Activated CD4-positive, alpha-beta T cell treated with anti-CD3 and anti-CD28 coated beads, Interleukin-2, Interleukin-6, amounts not matched to agents 100 ng/mL and 50 ng/mL, durations not matched to agents 16 hours and 8 hours (primary cell): ENCODE data around the gene KCNE1.
"Not testable (repeated sequence)": the region's sequence is repeated elsewhere in the genome, so short reads cannot be mapped to it uniquely, and the experiment has no call there.

Source experiments
- DNase-seq: peaks from one replicate; pipeline ENCODE4 v3.0.0-alpha.2; 2020

The KCNE1 gene

DNA sequence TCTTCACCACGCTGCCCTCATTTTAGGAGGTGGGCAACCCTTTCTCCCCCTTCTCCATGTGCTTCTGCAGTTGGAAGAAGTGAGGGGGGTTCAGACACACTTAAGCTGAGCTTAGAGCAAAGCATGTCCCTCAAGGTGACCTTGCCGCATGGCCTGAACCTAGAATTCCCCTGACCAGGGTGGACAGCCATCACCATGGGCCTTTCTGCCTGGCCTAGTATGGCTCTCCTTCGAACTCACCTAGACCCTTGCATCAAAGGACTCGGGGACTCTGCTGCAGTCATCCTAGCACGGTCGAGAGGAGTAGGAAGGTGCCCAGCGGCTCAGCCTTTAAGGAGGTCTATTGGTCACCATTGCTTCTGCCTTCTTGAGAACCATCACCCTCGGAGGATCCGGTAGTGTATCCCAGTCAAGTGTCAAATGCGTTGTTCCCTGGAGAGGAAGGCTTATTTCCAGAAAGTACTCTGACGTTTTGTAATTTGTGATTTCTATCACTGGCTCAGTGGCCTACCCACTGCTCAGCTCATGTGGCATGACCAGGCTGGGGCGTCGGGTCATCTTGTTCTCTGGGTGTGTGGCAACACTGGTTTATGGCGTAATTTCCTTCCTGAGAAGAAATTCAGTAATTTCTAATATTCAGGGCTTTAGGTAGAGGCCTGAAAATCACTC lies at the start of gene KCNE1:
Gene KCNE1 (minus strand): TSS at position 424 of the 669 bp plus-strand sequence. CDS start 62,576 bp downstream, outside the sequence.
- DNase-seq: no peak

DNA sequence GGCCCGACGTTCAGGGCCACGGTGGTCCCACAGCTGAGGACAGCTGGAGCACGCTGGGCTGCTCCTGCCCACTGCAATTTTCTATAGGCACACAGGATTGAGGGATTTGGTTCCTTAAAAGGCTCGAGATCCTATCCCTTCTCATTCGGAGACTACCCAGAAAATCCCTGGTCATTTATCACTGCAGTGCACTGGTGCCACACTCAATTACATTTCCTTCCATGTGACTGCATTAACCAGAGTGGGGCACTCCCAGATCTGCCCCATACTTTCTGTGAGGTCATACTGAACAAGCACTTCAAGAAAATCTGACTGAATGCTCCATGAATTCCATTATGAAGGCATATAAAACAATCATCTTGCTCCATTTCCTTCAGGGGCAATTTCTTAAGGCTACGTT lies 49.8 kb upstream of the KCNE1 start:
- no peak for DNase-seq

DNA sequence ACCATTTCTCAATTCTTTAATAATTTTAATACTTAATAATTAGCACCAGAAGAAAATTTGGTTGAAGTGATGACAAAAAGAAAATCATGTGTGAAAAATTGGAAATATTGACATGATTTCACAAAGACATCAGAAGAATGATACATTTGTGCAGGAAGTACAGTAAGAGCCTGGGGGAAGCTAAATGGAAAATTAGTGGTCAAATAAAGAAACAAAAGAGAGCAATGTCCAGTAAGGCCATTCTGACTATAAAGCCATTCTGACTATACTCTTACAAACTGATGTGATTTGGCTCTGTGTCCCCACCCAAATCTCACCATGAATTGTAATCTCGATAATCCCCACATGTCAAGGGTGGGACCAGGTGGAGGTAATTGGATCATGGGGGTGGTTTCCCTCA lies 48.6 kb upstream of the KCNE1 start:
- no peak for DNase-seq

DNA sequence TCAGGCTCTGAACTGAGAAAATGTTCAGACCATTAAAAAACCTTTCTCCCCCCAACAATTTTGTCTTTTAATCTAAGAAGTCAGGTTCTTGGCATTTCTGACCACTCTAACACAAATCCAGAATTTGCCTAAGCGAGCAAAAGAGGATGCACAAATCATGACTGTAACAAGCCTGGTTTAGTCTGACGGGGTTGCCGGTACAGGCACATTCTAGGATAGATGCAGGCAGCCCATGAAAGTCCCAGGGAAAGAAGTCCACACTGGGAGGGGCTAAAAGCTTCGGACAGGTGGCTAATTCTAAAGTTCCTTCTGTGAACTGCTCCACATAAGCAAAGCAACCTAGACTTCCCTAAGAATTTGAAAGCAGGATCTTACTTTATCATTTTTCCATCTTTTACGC lies 48.0 kb upstream of the KCNE1 start:
- no peak for DNase-seq

DNA sequence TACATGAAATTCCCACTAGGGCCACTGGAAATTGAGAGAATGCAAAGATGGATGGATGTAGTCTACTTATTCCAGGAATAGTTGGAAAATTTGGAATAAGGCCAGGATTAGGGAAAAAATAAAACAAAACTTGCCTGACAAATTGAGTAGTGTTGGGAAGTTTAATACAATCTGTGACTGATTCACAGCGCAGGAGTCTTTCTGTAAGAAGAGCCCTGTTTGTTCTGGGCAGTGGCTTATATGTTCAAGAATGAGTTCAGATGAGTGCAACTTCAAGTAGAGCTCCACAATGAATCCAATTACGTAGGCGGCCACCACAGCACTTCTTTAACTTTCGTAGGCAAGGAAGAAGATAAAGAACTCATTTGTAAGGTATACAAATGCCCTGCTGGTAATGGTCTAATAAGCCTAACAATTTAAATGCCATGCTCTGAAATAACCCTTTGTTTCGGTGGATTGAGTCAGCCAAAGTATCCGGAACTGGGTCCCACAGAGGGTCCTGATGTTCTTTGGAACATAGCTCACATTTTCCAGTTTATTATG lies 47.1 kb upstream of the KCNE1 start:
- DNase-seq: no peak

DNA sequence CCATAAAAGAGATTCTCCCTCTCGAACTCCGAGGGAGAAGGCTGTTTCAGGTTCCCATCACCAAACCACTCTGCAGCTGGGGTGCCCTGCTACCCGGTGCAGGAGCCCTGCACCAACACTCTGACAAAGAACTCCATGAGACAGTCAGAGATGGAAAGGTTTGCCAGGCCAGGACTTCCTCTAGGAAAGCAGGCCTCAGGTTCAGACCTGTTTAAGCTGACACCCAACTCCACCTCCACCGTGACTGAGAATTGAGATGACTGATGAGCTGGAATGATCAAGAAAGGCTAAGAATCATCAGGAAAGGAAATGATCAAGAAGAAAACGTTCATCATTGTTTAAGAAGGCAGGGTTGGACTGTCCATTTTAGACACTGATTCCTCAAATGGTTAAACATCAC lies 46.2 kb upstream of the KCNE1 start:
- DNase-seq: no peak

DNA sequence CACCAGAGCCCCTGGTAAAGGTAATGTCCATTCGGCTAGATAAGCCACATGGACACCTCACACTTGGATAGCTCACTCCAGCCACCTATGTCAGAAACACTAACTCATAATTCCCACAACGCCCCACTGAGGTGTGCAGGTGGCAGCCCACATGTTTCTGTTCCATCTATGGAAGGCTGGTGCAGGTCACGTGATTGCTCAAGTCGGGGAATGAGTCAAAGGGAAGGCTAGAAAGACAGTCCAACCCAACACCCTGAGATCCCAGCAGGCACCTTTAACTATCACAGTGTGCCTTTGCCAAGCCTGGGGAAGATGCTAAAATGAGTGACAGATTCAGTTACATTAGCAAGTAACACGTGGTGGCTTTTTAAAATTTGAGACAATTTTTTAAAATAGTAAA lies 45.3 kb upstream of the KCNE1 start:
- no peak for DNase-seq

DNA sequence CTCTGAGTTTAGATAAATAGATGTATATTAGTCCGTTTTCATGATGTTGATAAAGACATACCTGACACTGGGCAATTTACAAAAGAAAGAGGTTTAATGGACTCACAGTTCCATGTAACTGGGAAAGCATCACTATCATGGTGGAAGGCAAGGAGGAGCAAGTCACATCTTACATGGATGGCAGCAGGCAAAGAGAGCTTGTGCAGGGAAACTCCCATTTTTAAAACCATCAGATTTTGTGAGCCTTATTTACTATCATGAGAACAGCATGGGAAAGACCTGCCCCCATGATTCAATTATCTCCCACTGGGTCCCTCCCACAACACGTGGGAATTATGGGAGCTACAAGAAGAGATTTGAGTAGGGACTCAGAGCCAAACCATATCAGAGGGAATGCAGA lies 42.7 kb upstream of the KCNE1 start:
- DNase-seq: not testable (repeated sequence)

DNA sequence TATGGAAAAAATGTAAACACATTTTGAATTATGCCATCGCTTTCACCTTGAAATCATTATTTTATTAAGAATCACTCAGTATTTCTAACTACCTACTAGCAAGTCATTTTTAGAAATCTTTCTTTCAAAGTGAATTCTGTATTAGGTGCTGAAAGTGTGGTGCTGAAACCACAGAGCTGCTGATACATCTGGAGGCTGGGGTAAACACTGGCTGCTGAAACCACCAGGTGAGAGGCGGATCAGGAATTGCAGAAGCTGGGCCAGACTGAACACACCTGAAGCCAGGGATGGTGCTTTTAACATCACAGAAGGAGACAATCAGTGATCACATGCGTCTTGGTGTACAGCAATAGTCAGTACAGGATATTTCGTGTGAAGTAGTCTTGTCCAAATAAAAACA lies 42.2 kb upstream of the KCNE1 start:
- DNase-seq: no peak

DNA sequence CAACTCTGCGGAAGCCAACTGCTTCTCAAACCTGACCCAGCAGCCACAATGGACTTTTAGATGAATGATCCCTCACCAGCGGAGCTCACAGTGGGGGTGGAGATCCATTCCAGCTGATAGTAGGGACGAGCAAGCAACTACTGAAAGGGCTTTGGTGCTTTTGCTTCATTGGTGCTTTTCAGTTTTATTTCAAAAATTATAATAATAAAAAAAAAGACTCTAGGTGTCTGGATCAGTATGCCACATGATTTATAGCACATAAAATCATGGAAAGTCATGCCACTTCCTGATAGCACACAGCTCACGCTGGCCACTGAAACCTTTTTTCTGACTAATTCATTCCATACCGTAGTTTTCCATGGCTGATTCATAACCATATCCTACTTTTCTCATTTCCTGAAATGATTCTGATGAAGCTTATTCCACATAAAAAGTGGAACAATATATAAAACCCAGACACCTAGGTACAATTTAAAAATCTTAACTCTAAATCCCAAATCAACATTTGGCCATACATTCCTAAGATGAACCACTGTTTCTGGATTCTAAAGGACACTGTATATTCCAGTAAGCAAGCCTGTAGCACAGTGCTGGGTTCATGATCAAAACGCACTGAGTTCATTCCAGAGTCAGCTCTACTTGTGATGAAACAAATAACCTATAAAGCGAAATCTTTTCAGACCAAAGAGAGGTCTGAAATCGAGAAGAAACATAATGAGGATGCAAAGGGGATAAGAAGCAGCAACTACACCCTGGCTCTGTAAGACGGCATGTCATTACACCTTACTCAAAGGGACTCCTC lies 41.3 kb upstream of the KCNE1 start:
- no peak for DNase-seq

DNA sequence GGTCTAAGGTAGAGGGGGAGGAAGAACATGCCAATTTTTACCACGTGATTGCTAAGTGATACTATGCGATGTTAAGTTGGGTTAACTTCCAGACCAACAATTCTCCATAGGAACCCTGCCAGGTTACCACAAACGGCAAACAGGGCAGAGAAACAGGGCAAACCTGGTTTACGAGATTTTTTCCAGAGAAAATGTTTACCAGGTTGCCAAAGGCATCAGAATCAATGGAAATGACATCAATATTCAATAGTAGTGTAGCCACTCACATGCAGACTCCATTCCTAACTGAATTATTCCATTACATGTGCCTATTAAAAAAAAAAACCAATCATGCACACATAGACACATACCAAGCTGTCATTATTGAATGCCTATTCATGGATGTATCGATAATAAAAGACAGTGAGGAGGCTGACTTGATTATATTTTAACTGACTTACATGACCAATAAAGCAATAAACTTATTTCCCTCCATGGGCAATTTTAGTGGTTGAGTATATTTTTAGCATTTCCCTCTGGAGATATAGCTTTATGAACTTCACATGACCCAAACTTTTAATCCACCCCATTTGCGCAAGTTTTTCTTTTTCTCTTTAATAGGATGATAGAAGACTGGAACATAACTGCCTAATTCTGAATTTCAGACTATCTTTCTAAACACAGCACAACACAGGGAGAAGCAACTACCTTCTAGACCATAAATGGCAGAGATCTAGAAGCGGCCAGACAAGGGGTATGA lies 40.5 kb upstream of the KCNE1 start:
- DNase-seq: no peak

DNA sequence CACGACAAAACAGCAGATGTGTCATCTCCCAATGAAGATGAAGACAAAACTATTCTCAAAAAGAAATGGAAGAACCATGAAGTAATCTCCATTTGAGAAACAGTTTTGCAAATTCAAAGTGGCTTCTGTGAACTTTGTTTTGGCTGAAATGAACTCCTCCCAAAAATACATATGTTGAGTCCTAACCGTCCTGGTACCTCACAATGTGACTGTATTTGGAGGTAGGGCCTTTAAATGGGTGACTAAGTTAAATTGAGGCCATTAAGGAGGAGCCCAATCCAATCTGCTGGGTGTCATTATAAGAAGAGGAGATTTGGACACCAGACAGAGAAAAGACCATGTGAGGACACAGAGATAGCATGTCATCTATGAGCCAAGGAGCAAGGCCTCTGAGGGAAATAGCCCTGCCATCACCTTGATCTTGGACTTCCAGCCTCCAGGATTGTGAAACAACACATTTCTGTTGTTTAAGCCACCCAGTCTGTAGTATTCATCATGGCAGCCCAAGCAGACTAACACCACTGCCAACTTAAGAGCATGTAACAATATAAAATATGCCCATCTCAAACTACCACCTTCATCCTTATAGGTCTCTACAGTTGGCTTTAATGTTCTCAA lies 38.3 kb upstream of the KCNE1 start:
- DNase-seq: no peak

DNA sequence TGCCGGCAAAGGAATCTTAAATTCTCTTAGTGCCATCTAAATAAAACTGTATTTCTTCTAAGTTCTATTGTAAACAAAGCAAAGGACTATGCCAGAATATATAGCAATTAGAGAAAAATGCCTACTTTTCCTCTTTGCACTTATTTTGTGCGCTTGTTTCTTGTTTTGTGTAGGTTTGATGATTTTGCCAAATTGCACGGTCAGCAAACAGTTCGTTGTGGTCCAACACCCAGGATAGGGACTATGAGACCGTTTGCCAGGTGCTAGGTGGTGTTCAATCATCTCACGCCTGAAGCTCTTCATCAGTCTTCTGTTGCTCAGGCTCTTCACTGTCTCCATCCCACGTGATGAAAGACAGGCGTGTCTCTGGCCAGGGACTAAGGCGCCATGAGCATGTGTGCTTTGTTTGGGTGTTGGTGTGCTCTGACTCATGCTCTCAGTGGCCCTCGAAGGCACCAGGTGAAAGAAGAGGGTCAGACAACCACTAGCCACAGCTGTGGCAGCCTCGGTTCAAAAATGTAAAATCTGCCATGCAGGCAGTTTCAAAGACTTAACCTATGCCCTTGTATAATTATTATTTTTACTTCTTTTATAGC lies 36.9 kb upstream of the KCNE1 start:
- no peak for DNase-seq

DNA sequence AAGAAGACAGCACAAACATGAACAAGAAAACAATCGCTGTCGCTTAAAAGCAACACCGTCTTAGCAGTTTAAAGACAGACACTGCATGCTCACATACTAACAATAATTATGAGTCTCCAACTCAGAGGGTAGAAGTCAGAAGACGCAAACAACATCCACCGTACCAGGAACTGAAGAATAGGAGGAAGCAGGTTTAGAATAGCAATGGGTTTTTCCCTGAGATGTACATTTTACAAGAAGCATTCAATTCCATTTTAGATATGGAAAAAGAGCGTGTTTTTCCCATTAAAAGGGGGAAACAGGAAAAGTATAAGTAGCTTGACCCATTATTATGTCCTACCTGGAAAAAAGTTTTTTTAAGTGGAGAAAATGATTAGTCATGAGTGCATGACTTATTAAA lies 34.5 kb upstream of the KCNE1 start:
- no peak for DNase-seq

DNA sequence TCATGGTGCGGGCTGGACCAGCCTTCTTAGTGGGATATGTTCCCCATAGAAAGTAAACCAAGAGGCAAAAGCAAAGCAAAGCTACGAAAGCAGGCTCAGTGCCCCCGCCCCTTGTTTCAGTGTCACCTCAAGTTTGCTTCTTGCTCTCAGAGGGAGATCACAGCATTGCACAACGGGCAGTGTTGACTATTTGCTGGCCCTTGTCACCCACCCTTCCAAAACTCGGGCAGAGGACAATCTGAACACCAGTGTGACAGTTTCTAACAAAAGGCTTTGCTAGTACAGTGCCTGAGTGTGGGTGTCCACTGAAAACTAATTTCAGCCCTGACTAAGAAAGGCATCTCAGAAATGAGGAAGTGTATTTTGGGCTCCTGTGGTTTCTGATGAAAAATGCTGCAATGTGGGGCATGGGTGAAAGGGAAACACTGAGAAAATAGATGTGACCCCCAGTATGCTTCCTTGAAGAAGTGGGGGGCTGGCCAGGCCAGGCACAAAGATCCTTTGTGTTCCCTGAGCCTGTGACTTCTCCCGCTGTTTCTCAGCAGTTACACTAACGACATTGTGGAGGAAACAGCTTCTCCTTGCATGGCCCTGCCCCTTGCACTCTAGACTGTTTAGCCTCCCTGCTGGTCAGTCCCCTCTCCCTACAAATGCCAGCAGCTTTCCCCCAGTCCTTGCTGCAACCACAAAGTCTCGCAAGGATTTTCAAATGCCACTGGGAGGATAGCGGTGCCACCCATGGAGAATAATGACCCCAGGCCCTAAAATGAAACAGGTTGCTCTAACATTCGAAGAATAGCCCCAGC lies 33.3 kb upstream of the KCNE1 start:
- peak; percentile 33 for DNase-seq

DNA sequence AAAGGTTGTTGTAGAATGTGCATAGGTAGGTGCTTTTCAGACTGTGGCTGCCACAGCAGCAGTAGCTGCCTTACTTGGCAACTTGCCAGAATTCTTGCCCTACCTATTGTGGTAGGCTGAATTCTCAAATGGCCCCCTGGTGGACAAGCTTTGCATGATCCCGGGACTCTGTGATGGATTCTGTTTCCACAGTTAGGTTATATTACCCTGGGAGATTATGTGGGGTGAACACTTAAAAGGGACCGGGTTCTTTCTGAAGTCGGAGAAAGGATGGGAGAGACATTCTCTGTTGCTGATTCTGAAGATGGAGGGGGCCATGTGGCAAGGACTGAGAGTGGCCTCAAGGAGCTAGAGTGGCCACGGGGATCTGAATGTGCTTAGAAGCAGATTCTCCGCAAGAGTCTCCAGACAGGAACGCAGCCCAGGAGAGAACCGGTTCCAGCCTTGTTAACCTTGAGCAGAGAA lies 32.1 kb upstream of the KCNE1 start:
- peak; percentile 60 for DNase-seq

DNA sequence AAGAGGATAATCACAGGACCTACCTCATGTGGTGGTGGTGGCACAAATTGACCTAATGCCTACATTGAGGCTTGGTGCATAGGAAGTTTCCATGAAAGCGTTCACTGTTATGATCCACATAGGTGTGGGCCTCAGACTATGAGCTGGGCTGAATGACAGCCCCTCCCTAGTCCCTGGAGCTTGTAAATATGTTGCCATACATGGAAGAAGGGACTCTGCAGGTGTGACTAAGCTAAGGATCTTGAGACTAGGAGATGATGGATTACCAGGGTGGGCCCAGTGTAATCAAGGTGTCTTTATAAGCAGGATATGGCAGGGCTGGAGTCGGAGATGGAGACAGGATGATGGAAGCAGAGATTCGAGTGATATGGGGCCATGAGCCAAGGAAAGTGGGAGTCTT lies 31.0 kb upstream of the KCNE1 start:
- no peak for DNase-seq

DNA sequence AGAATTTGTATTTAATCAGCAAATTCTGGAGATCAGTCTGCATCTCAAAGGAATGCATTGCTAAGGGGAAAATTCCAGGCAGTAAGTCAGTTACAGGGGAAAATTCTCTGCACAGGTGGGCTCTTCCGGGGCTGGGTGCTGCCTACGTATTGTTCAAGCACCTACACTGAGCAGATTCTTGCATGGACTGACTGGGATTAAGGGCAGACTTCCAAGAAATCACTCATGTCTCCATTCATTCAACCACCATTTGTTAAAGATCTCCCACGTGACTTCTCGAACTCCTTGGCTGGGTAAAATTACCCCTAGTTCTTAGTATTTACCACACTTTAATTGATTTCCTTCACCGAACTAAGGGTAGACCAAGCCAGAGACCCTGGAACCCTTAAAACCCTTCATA lies 28.2 kb upstream of the KCNE1 start:
- DNase-seq: no peak

DNA sequence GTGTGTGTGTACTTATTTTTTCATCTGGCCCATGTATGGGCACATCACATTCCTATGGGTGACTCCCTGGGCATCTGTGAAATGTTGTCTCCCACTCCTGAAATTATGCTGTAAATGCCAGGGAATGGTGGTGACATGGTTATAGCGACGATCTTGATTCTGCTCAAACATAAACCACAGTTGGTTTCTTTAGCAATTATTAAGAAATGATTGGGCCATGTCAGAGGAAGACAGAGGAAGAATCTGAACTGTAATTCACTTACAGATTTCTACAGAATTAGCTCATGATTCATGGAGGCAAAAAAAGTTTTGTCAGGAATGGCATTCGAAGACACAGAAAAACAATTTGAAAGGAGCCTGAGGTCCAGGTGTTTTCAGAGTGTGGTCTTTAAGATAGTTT lies 25.8 kb upstream of the KCNE1 start:
- DNase-seq: no peak

DNA sequence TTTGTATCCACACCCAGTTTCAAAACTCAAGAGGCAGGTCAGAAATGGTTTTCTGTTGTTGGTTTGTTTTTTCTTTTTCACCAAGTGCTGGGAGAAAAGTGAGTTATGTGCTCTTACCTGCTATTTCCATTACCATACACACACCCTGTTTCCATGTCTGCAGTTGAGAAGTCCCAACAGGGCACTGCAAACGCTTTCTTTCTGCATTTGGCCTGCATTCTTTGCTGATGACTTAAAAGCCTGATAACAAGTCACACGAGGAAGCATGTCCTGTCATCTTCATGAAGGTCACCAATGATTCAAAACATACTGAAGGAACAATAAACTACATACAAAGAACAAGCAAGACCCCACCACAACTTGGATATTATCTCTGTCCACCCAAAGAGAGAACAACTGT lies 24.8 kb upstream of the KCNE1 start:
- no peak for DNase-seq

DNA sequence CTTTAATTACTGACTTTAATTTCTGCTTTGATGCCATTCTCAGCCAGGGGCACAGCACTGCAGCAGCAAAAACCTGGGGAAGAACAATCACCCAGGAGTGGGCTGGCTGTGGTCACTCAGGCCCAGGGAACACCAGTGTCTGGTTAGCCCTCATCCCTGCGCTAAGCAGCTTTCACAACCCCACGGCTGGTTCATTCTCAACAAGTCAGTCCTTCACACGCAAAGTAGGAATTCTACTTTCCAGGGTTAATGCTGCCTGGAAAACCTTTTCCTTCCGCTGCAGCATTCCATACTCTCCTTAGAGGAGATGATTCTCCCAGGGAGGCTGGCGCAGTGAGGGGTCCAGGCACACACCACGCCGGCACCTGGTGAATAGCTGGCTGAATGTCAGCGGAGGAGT lies 24.3 kb upstream of the KCNE1 start:
- DNase-seq: no peak

DNA sequence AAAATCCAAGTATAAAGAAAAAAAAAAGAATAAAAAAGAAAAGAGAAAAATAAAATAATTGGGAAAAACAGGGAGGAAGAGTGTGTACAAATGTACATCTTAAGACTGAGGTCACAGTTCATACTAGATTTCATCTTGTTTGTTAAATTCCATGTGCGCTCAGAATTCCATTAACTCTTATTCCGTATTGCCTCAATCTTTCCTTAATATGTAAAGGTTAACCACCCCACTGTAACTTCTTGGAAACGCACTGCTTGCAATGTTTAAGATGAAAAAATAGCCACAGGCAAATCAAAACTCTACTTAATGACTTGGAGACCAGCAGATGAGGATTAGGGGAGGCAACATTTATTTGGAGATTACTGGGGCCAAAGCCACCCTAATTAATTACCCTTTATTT lies 23.9 kb upstream of the KCNE1 start:
- DNase-seq: no peak
